LHCN-M2 (cell line): ENCODE measurements around the gene WFDC13. TPM values are rescaled to one million over a fixed set of nuclear protein-coding genes. Genes with fewer than 3 reads are reported as not detected.

ENCODE experiments used
- total RNA-seq: library from RNA; depleted of rRNA; stranded (reverse); fragments of >200 nt; gene quantifications from 2 replicates; pipeline ENCODE4 v1.2.3, GENCODE V29; 2014; rRNA removed

WFDC13 gene
- total RNA-seq, 1 experiment from 2014 or later, result not detected

Other genes starting within 250 kb of the WFDC13 start
- not detected in 2 replicates for gene WFDC2, start 232.3 kb upstream of the WFDC13 start, total RNA-seq
- not detected in 2 replicates for gene SPINT3, start 186.4 kb upstream of the WFDC13 start, total RNA-seq
- not detected in 2 replicates for gene WFDC6, start 162.6 kb upstream of the WFDC13 start, total RNA-seq
- gene EPPIN, start 154.6 kb upstream of the WFDC13 start, total RNA-seq, result not detected in 2 replicates
- gene WFDC8, start 122.8 kb upstream of the WFDC13 start, total RNA-seq, result not detected in 2 replicates
- not detected in 2 replicates for gene WFDC10A, start 72.3 kb upstream of the WFDC13 start, total RNA-seq
- not detected in 2 replicates for gene WFDC9, start 70.8 kb upstream of the WFDC13 start, total RNA-seq
- gene WFDC11, start 31.8 kb upstream of the WFDC13 start, total RNA-seq, result 1.2 TPM in 1 of 2 replicates, not detected in the other
- gene WFDC10B, start 3.0 kb downstream of the WFDC13 start, total RNA-seq, result 0.38 TPM in 1 of 2 replicates, not detected in the other
- not detected in 2 replicates for gene SPINT4, start 20.3 kb downstream of the WFDC13 start, total RNA-seq
- gene WFDC3, start 89.8 kb downstream of the WFDC13 start, total RNA-seq, result 0.51 and 0.75 TPM in 2 replicates
- gene DNTTIP1, start 89.9 kb downstream of the WFDC13 start, total RNA-seq, result 22.9 and 35.5 TPM in 2 replicates
- gene UBE2C, start 110.6 kb downstream of the WFDC13 start, total RNA-seq, result 235 and 279 TPM in 2 replicates
- 0.34 and 0.38 TPM in 2 replicates for gene TNNC2, start 125.3 kb downstream of the WFDC13 start, total RNA-seq
- gene SNX21, start 131.8 kb downstream of the WFDC13 start, total RNA-seq, result 75.8 and 80.3 TPM in 2 replicates
- gene ACOT8, start 155.4 kb downstream of the WFDC13 start, total RNA-seq, result 39.1 and 46.6 TPM in 2 replicates
- gene ZSWIM3, start 155.6 kb downstream of the WFDC13 start, total RNA-seq, result 3.3 and 4.6 TPM in 2 replicates
- gene ZSWIM1, start 179.2 kb downstream of the WFDC13 start, total RNA-seq, result 9.8 and 10.2 TPM in 2 replicates
- 0.69 and 4.1 TPM in 2 replicates for gene SPATA25, start 185.6 kb downstream of the WFDC13 start, total RNA-seq
- gene NEURL2, start 189.2 kb downstream of the WFDC13 start, total RNA-seq, result 5.4 and 9.0 TPM in 2 replicates
- 118 and 180 TPM in 2 replicates for gene CTSA, start 189.3 kb downstream of the WFDC13 start, total RNA-seq
- 7.2 and 10.3 TPM in 2 replicates for gene PLTP, start 210.1 kb downstream of the WFDC13 start, total RNA-seq
- 10.2 and 13.6 TPM in 2 replicates for gene PCIF1, start 232.6 kb downstream of the WFDC13 start, total RNA-seq